ENCODE data around the gene ANK2.
"Not testable (repeated sequence)": the region's sequence is repeated elsewhere in the genome, so short reads cannot be mapped to it uniquely, and the experiment has no call there.

ANK2 gene

DNA sequence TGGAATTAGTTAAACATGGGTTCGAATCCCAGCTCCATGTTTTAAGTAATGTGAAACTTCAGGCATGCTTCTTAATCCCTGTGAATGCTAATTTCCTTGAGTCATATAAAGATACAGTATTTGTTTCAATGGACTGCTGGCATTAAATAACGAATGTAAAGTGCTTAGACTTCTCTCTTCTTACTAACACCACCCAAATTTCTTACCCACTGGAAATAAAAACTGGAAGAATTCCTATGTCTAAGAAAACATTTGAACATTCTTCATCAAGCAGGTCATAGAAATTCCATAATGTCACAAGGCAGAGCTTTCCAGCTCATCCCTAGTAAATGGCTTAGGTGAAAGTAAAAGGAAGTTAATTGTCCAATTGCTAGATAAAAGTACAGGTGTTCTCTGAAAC, 172.5 kb downstream of the ANK2 start:
- no peak for DNase-seq

- DNase-seq: no peak
Measured at GRCh38 chr4:113222471-113222870, 173.0 kb downstream of the ANK2 start.

DNA sequence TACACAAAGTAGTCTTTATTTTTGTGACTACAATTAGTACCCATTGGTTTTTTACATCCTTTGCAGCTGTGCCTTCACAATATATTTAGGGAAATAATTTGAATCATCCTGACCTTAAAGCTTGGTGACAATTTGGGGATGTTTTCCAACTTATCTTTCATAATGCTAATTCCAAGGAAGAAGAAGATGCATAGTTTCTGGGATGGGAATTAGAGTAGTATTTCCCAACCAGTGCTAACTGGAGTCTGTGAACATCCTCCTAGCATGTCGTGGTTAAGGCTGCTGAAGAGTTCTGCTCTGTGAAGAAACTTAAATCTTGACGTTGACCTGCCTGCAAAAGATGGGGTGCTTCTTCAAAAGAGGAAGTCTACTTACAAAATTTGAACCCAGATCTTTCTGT, 173.5 kb downstream of the ANK2 start:
- DNase-seq: no peak

DNA sequence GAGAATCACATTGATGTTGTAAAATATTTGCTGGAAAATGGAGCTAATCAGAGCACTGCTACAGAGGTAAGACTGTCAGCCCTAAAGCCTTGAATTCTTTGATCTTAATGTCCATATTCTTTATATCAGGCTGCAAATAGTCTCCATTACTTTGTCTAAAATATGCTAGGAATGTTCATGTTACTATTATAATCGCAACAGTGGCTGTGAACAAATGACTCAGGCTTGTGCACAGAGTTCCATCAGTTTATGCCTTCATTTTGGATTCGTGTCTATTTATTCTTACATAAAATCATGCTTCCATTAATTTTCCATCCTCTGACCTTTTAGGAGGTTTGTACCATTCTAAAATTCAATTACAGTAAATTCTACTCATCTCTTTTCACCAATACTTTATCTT, 182.7 kb downstream of the ANK2 start:
- no peak for DNase-seq

- DNase-seq: no peak
Measured at GRCh38 chr4:113236916-113237315, 187.5 kb downstream of the ANK2 start.

- DNase-seq: no peak
Measured at GRCh38 chr4:113243312-113243711, 193.9 kb downstream of the ANK2 start.

- not testable (repeated sequence) for DNase-seq
Measured at GRCh38 chr4:113244747-113245146, 195.3 kb downstream of the ANK2 start.

DNA sequence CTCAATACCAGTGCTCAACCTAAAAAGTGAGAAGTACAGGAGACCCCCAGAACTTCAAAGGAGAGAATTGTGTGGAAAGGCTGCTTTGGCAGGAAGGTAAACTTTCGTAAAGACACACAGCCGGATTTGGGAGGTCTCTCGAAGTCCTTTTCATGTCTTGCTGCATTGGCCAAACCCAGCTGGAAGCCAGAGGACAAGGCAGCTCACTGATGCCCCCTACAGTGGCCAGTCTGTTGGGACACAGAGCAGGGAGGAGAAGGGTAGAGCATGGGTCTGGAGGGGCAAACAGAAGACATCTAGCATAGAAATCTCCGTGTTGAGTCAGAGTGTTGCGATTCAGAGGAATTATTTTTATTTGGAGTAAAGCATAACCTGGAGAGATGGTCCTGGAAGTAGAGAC, 198.9 kb downstream of the ANK2 start:
- no peak for DNase-seq

DNA sequence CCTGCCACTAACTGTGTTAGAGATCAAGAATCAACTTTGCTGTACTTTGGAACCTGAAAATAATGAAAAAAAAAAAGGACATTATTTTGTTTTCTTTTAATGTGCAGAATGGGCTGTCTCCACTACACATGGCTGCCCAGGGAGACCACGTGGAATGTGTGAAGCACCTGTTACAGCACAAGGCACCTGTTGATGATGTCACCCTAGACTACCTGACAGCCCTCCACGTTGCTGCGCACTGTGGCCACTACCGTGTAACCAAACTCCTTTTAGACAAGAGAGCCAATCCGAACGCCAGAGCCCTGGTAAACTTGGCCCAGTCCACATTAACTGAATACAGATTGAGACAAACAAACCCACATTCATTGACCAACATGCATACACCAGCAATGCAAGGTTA, 206.2 kb downstream of the ANK2 start:
- no peak for DNase-seq

DNA sequence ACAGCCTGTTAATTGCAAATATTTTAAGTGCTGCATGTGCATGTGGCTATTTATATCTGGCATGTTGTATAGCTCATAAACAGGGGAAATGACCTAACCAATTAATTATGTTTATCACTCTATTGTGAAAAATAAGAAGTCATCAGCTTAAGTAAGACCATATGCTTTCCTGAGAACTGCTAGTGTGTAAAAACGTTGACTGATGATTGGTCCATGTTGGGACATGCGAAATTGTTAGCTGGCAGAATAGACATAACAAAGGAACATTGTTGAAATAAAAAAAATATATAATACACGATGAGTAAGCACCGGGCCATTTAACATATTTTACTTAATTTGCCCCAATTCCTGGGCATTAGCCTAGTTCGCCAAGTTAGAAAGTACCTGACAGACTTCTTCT, 207.5 kb downstream of the ANK2 start:
- DNase-seq: no peak

GRCh38 chr4:113260688-113261087, 211.2 kb downstream of the ANK2 start:
- DNase-seq: no peak

DNA sequence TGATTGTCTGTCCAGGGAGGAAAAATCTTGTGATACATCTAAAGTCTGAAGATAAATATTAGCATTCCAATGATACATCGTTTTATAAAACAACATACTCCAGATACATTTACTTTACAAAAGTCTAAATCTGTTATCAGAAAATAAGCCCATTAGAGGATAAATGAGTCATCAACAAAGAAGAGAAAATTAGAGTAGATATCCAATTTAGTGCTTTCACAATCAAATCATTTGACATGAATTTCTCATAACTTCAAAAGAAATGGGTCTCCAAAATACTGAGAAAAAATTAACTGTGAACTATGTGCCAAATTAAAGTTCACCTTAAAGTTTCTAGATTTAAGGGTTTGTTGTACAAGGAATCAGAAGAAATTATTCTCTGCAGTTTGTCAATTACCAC, 213.8 kb downstream of the ANK2 start:
- no peak for DNase-seq

DNA sequence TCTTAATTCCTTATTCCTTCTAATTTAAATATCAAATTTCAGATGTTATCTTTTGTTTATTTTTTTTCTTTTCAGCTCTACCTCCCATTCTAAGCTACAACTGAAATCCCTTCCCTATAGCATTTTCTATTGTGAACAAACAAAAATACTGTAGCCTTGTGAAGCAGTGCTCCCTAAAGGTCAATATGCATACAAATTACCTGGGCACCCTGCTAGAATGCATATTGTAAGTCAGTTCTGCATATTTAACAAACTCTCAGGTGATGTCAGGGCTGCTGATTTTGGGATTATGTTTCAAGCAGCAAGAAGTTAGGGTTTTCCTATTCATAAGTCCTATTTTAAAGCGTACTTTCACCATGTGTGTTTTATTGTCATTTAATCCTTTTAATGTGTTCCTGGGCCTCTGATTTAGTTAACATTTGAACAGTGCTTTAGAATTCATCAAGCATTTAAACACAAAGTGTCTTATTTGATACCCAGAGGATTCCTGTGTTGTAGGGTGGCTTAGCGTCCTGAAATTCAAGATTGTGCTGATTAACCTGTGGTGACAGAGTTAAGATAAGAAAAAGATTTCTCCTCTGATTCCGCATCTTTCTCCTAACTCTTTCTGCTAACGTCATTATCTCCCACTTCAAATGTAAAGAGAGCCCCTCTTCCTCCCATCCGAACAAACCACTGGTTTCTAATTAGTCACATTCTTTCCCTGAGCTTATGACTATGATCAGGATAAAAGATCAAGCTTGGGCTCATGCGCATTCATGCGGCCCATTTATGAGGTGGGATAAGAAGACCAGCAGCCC, 221.3 kb downstream of the ANK2 start:
- no peak for DNase-seq

DNA sequence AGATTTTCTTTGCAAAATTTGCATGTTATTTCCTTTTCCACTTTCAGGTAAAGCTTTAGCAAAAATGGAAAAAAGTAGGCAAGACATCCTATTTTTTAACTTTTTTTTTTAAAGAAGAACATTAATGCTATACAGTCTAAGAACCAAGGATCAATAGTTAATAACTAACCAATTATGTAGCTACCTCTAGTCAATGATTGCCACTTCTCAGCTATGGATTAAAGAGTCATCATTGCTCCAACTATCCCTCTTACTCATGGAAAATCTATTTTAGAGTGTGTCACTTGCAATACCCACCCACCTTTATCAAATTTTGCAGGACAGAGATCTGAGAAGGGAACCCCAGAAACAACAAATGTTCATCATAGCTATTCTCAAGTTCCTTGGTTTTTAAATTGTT, 223.1 kb downstream of the ANK2 start:
- DNase-seq: no peak

DNA sequence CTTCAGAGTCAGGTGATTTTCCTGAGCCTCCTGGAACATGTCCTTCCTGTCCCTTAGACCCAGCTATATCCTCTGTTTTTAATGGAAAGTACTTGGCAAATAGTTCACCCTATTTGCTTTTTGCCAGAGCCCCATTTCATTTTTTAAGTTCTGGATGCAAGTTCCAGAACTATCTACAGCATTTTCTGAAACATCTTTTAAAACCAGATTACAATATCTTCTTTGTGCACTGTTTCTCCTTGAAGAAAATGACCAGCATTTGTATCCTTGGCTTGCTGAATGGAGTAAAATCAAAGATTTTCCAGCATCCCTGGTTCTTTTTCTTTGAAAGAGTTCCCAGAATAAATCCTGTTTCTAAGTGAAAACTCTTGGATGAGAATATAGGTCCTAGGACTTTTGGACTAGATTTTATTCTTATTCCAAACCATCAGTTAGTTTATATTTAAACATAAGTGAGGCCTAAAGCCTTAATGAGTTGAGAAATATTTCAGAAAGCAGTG, 224.3 kb downstream of the ANK2 start:
- no peak for DNase-seq

- DNase-seq: no peak
Measured at GRCh38 chr4:113276464-113277170, 227.2 kb downstream of the ANK2 start.

DNA sequence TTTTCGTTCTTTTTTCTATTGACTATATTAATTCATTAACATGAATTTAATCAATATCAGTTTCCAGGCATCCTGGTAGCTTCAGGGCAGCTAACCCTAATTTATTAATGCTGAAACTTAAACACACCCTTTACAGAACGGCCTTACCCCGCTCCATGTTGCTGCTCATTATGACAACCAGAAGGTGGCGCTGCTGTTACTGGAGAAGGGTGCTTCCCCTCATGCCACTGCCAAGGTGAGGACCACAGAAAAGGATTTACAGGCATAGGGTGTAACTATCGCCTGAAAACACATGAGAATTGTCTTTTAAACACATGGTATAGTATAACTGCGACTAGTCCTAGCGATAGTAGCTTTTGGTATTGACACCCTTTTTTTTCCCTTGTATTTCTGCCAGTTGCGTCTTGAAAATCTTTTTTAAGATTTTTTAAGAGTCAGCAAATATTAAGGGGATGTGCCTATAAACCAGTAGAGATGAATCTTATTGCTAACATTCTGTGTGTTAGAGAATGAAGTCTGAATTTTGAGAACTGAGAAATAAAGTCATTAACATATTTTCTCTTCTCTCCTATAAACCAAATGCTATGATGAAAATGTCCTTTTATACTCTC, 229.0 kb downstream of the ANK2 start:
- DNase-seq: peak in 1 of 2 donors; percentile 5

GRCh38 chr4:113285501-113285900, 236.0 kb downstream of the ANK2 start:
- DNase-seq: no peak

- no peak for DNase-seq
Measured at GRCh38 chr4:113288257-113288656, 238.8 kb downstream of the ANK2 start.

- no peak for DNase-seq
Measured at GRCh38 chr4:113288696-113289095, 239.2 kb downstream of the ANK2 start.

DNA sequence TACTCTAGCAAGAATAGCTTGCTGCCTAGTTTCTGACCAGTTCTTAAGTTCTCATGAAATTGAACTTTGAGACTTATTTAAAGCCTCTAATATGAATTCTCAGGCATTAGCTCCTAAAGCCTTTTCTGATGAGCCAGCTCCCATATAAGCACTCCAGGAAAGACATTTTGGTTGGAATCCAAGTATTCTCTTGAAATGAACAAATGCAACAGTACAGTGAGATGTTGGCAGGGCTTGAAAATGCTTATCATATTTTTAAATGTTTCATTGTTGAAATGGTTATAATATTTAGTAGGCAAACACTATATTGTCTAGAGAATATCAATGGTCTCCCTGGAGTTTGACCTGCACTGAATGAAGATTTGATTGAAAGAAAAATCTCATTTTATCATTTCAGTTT, 240.3 kb downstream of the ANK2 start:
- DNase-seq: no peak

DNA sequence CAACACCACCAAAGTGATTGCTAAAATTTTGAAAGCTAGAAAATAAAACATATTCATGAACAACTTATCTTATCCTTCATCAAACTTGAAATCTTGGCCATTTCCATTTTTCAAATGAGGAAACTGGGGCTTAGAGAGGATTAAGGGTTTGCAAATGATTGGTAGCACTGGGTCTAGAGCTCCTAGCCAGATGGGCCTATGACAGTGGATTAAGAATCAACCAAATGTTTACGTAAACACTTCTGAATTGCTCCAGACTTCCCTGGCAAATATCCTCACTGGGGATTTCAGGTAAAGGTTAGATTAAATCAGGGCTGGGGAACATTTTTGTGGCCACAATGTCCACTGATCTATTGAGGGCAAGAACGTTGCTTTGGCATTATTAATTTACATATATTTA, 241.2 kb downstream of the ANK2 start:
- DNase-seq: no peak

DNA sequence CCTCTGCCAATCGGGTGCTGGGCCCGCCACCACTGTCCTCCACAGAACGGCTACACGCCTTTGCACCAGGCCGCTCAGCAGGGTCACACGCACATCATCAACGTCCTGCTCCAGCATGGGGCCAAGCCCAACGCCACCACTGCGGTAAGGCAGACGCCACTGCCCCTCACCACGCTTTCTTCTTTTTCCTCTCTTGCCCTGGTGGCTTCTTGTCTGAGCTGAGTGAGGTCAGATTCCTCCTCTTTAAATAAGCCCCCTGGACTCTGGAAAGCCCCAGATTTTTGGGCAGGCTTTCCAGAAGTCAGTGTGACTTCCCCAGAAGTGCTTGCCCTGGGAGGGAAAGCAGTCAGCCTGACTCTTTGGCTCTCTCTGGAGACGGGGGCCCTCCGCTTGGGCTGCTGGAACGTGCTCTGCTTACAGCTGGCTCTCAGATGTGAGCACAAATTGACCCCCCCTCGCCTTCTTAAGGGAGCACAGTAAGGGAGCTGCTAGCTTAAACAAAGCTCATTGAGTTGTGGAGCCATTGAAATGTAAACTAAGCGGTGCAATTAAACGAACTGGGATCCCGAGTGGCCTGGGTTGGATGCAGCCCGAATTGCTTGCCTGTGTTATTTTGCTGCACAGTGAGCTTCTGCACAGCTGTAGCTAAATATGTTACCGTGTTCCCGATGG, 243.1 kb downstream of the ANK2 start:
- no peak for DNase-seq

Measured in bone marrow (tissue), 2 donors.